ENCODE measurements around the gene TSHZ2.

TSHZ2 gene

GRCh38 chr20:53301869-53302268 lies 329.7 kb downstream of the TSHZ2 start:
- in situ Hi-C loops (cut with HindIII; ENCODE audit: low sequenced_read_pairs) = no loop called here
- H3K4me3 ChIP-seq (ENCODE audit: low read depth, low read length) = no peak overlapping the region
- no peak for DNase-seq (ENCODE audit: low read depth, low spot score)
- no peak for TF ChIP-seq CTCF (IDR thresholded peaks at IDR 0.05; ENCODE audit: low read depth, low read length)

GRCh38 chr20:53302695-53303412 lies 330.7 kb downstream of the TSHZ2 start:
- no peak for TF ChIP-seq CTCF (IDR thresholded peaks at IDR 0.05; ENCODE audit: low read depth, low read length)
- no peak for DNase-seq (ENCODE audit: low read depth, low spot score)
- in situ Hi-C loops (cut with HindIII; ENCODE audit: low sequenced_read_pairs) = no loop called here
- no peak overlapping the region for H3K4me3 ChIP-seq (ENCODE audit: low read depth, low read length)

GRCh38 chr20:53303413-53303760 lies 331.2 kb downstream of the TSHZ2 start:
- in situ Hi-C loops (cut with HindIII; ENCODE audit: low sequenced_read_pairs) = no loop called here
- DNase-seq (ENCODE audit: low read depth, low spot score) = no peak
- no peak for TF ChIP-seq CTCF (IDR thresholded peaks at IDR 0.05; ENCODE audit: low read depth, low read length)
- H3K4me3 ChIP-seq (ENCODE audit: low read depth, low read length) = no peak overlapping the region

- in situ Hi-C loops (cut with HindIII; ENCODE audit: low sequenced_read_pairs) = no loop called here
- TF ChIP-seq CTCF (IDR thresholded peaks at IDR 0.05; ENCODE audit: low read depth, low read length) = no peak
- no peak overlapping the region for H3K4me3 ChIP-seq (ENCODE audit: low read depth, low read length)
- DNase-seq (ENCODE audit: low read depth, low spot score) = no peak
Measured at GRCh38 chr20:53304146-53304545, 332.0 kb downstream of the TSHZ2 start.

GRCh38 chr20:53306192-53306805 lies 334.1 kb downstream of the TSHZ2 start:
- in situ Hi-C loops (cut with HindIII; ENCODE audit: low sequenced_read_pairs) = no loop called here
- no peak for DNase-seq (ENCODE audit: low read depth, low spot score)
- H3K4me3 ChIP-seq (ENCODE audit: low read depth, low read length) = no peak overlapping the region
- TF ChIP-seq CTCF (IDR thresholded peaks at IDR 0.05; ENCODE audit: low read depth, low read length) = no peak

GRCh38 chr20:53307964-53308597 lies 335.9 kb downstream of the TSHZ2 start:
- no peak overlapping the region for H3K4me3 ChIP-seq (ENCODE audit: low read depth, low read length)
- TF ChIP-seq CTCF (IDR thresholded peaks at IDR 0.05; ENCODE audit: low read depth, low read length) = no peak
- DNase-seq (ENCODE audit: low read depth, low spot score) = no peak
- in situ Hi-C loops (cut with HindIII; ENCODE audit: low sequenced_read_pairs) = no loop called here
